ENCODE measurements around the gene CDT1.
"Not testable (repeated sequence)": the region's sequence is repeated elsewhere in the genome, so short reads cannot be mapped to it uniquely, and the experiment has no call there.

The CDT1 gene

GRCh38 chr16:88767546-88768070 lies 36.0 kb upstream of the CDT1 start:
- H3K4me3 ChIP-seq (ENCODE audit: low read depth, low read length): peak overlapping the region; percentile 15

DNA sequence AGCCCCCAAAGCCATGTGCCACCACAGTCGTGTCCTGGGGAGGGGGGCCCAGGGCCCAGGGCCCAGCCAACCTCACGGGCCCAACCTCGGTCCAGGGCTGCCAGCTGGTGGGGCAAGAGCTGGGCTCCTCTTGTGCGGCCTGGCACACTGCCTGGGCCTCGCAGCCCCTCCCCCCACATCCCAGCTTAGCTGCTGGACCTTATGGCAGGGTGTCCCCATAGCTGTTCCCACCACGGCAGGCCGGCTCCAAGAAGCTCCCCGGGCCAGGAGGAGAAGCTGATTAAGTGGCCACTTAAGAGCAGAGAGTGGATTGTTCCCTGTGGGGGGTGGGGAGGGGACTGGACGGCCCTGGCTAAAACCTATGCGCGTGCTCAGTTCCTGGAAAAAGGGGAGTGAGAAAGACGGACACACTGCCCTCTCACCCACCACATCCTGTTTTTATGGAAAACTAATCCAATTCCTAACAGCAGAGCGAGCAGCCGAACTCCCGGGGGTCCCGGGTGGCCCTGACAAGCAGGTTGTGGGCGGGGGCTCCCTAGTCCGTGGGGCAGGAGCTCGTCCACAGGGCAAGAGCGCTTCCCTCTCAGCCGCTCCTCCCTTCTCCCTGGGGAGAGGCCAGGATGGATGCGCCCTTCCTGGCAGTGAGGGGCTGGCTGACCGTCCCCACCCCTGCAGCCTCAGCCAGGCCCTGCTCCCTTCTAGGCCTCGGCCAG lies 35.4 kb upstream of the CDT1 start:
- H3K4me3 ChIP-seq (ENCODE audit: low read depth, low read length): peak overlapping the region; percentile 15
- TF ChIP-seq, protein P1, sequence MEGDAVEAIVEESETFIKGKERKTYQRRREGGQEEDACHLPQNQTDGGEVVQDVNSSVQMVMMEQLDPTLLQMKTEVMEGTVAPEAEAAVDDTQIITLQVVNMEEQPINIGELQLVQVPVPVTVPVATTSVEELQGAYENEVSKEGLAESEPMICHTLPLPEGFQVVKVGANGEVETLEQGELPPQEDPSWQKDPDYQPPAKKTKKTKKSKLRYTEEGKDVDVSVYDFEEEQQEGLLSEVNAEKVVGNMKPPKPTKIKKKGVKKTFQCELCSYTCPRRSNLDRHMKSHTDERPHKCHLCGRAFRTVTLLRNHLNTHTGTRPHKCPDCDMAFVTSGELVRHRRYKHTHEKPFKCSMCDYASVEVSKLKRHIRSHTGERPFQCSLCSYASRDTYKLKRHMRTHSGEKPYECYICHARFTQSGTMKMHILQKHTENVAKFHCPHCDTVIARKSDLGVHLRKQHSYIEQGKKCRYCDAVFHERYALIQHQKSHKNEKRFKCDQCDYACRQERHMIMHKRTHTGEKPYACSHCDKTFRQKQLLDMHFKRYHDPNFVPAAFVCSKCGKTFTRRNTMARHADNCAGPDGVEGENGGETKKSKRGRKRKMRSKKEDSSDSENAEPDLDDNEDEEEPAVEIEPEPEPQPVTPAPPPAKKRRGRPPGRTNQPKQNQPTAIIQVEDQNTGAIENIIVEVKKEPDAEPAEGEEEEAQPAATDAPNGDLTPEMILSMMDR (IDR thresholded peaks at IDR 0.05; ENCODE audit: low read depth, low read length, missing control alignments): no peak
- in situ Hi-C loops (cut with HindIII; ENCODE audit: low sequenced_read_pairs): loop anchor here (25.0 kb wide), 1 partner anchor 94 kb away; the partner anchor contains the start of genes GALNS, PABPN1L and TRAPPC2L
- DNase-seq (ENCODE audit: low read depth): no peak

More at GRCh38 chr16:88767546-88768070, 36.0 kb upstream of the CDT1 start:
- in situ Hi-C loops (cut with HindIII; ENCODE audit: low sequenced_read_pairs): loop anchor here (25.0 kb wide), 1 partner anchor 95 kb away; the partner anchor contains the start of genes GALNS, PABPN1L and TRAPPC2L
- no peak for DNase-seq (ENCODE audit: low read depth)
- TF ChIP-seq, protein P1 (IDR thresholded peaks at IDR 0.05; ENCODE audit: low read depth, low read length, missing control alignments): no peak

DNA sequence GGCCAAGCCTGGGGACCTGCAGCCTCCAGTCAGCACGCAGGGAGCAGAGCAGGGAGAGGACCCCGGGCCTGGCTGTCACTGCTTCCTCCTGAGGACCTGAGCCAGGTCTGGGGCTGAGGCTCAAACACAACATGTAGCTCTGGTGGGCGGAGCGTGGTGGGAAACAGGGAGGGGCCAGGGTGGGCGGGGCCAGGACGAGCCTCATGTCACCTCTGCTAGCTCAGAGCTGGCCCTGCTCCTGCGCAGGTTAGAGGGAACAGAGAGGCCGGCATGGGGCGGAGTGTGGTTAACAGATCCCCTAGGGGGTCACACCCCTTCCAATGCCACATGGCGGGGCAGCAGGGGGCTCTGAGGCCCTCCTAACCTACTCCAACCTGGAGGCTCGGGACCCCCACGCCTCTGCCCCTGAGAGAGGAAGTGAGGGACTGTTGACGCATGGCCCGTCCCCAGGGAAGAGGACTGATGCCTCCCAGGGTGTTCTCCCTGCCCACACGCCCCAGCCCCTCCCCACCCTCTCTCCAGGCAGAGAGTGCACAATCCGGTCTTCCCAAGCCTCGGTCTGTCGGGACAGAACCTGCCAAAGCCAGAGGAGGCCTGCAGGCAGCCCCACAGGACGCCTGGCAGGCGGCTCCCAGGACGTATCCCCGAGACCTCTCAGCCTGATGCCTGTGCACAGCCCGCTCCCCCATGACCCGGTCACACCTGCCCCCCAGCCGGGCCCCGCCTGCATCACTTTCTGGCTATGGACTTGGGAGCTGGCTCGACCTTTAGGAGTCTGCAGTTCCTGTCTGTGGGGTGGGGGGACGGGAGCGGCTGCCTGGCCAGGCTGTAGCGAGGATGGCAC lies 33.8 kb upstream of the CDT1 start:
- no peak overlapping the region for H3K4me3 ChIP-seq (ENCODE audit: low read depth, low read length)
- in situ Hi-C loops (cut with HindIII; ENCODE audit: low sequenced_read_pairs): loop anchor here (25.0 kb wide), 1 partner anchor 92 kb away; the partner anchor contains the start of genes GALNS, PABPN1L and TRAPPC2L
- TF ChIP-seq, protein P1 (IDR thresholded peaks at IDR 0.05; ENCODE audit: low read depth, low read length, missing control alignments): no peak
- no peak for DNase-seq (ENCODE audit: low read depth)

DNA sequence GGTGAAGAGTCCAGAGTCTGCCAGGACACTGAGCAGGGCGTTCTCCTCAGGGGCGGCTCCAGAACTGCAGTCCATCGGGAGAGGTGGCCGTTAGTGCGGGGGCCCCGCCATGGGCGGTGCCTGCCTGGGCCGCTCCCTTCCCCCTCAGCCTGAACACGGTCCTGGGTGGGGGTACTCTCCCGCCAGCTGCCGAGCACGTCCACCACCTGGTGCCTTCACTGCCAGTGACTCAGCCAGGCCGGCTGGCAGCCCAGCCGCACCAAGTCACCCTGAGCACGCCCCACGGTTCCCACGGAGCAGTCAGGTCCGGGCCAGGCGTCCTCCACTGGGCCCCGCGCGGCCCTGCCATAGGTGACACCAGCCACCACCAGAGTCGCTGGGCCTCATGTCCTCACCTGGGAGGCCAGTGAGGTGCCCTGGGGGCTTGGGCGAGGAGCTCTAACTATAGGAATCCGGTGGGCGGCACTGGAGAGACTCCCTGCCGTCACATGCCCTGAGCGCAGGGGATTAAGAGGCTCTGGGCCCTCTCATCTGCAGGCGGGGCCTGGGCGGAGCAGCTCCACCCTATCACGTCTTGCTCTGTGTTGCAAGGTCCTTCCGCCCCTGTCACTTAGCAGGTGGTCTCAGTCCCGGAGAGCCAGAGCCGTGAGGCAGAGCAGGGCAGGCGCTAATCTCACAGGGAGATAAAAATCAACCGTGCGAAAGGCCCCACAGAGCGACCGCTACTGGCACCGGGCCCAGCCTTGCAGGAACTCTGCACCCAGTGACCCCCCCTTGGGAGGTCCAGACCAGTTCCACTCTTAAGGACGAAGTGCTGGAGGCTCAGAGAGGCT lies 32.9 kb upstream of the CDT1 start:
- no peak for DNase-seq (ENCODE audit: low read depth)
- in situ Hi-C loops (cut with HindIII; ENCODE audit: low sequenced_read_pairs): loop anchor here (25.0 kb wide), 1 partner anchor 92 kb away; the partner anchor contains the start of genes GALNS, PABPN1L and TRAPPC2L
- TF ChIP-seq, protein P1 (IDR thresholded peaks at IDR 0.05; ENCODE audit: low read depth, low read length, missing control alignments): no peak
- no peak overlapping the region for H3K4me3 ChIP-seq (ENCODE audit: low read depth, low read length)

DNA sequence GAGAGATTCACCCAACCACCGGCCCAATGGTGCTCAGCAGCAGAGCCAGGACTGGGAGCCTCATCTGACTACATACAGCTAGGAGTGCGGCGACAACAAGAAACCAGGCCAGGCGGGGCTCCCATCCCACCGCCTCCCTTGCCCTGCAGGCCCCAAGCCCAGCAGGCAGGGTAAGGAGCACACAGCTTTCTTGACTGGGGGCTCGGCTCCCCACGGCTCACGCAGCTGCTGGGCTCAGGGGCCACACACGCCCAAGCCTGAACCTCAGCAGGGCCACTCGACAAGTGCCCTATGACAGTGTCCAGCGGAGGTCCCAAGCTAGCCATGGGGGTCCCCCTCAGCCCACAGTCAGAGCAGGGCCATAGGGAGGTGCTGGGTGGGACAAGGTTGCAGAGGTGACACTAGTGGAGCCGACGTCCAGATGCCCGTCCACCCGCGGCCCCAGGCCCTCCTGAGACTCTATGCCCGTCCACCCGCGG lies 32.3 kb upstream of the CDT1 start:
- in situ Hi-C loops (cut with HindIII; ENCODE audit: low sequenced_read_pairs): loop anchor here (25.0 kb wide), 1 partner anchor 91 kb away; the partner anchor contains the start of genes GALNS, PABPN1L and TRAPPC2L
- no peak overlapping the region for H3K4me3 ChIP-seq (ENCODE audit: low read depth, low read length)
- no peak for DNase-seq (ENCODE audit: low read depth)
- TF ChIP-seq, protein P1 (IDR thresholded peaks at IDR 0.05; ENCODE audit: low read depth, low read length, missing control alignments): no peak

DNA sequence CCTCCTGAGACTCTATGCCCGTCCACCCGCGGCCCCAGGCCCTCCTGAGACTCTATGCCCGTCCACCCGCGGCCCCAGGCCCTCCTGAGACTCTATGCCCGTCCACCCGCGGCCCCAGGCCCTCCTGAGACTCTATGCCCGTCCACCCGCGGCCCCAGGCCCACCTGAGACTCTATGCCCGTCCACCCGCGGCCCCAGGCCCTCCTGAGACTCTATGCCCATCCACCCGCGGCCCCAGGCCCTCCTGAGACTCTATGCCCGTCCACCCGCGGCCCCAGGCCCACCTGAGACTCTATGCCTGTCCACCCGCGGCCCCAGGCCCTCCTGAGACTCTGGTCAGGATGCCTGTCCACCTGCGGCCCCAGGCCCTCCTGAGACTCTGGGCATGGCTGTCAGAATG lies 31.8 kb upstream of the CDT1 start:
- not testable (repeated sequence) for H3K4me3 ChIP-seq (ENCODE audit: low read depth, low read length); DNase-seq (ENCODE audit: low read depth)
- in situ Hi-C loops (cut with HindIII; ENCODE audit: low sequenced_read_pairs): loop anchor here (25.0 kb wide), 1 partner anchor 91 kb away; the partner anchor contains the start of genes GALNS, PABPN1L and TRAPPC2L

Measured in astrocyte of the cerebellum (primary cell).